GM21423 (cell line): ENCODE data around the gene MEDAG.

Experiments
- ATAC-seq: cut with Tn5 transposase; IDR thresholded peaks from one replicate; pipeline ENCODE4 v1.9.1; 2021; ENCODE audit warnings: mild to moderate bottlenecking, moderate library complexity; ENCODE audit not compliant: unreplicated experiment

Gene MEDAG

GRCh38 chr13:30905932-30906383 is at the start of gene MEDAG:
Gene MEDAG, plus strand, starts transcription at chr13:30906271. Its CDS starts 245 bp downstream, at chr13:30906516.
- ATAC-seq = no peak

GRCh38 chr13:30857018-30857417 is 49.1 kb upstream of the MEDAG start:
- ATAC-seq = no peak

- ATAC-seq = no peak
Measured at GRCh38 chr13:30857636-30858035, 48.4 kb upstream of the MEDAG start.

GRCh38 chr13:30859326-30859725 is 46.7 kb upstream of the MEDAG start:
- no peak for ATAC-seq

- no peak for ATAC-seq
Measured at GRCh38 chr13:30861163-30861562, 44.9 kb upstream of the MEDAG start.

- ATAC-seq = no peak
Measured at GRCh38 chr13:30861836-30862467, 44.1 kb upstream of the MEDAG start.

- no peak for ATAC-seq
Measured at GRCh38 chr13:30862707-30863106, 43.4 kb upstream of the MEDAG start.

- no peak for ATAC-seq
Measured at GRCh38 chr13:30863231-30863630, 42.8 kb upstream of the MEDAG start.

- no peak for ATAC-seq
Measured at GRCh38 chr13:30863796-30864195, 42.3 kb upstream of the MEDAG start.

GRCh38 chr13:30864433-30865122 is 41.5 kb upstream of the MEDAG start:
- ATAC-seq = no peak

GRCh38 chr13:30865123-30866049 is 40.7 kb upstream of the MEDAG start:
- ATAC-seq = peak; percentile 83

GRCh38 chr13:30866677-30867076 is 39.4 kb upstream of the MEDAG start:
- no peak for ATAC-seq

- ATAC-seq = no peak
Measured at GRCh38 chr13:30867089-30867669, 38.9 kb upstream of the MEDAG start.

- ATAC-seq = no peak
Measured at GRCh38 chr13:30868799-30869470, 37.1 kb upstream of the MEDAG start.

- no peak for ATAC-seq
Measured at GRCh38 chr13:30869491-30869890, 36.6 kb upstream of the MEDAG start.

- ATAC-seq = no peak
Measured at GRCh38 chr13:30870049-30870884, 35.8 kb upstream of the MEDAG start.

- ATAC-seq = no peak
Measured at GRCh38 chr13:30870916-30871587, 35.0 kb upstream of the MEDAG start.

- no peak for ATAC-seq
Measured at GRCh38 chr13:30871588-30872275, 34.3 kb upstream of the MEDAG start.

GRCh38 chr13:30872276-30872594 is 33.8 kb upstream of the MEDAG start:
- ATAC-seq = no peak
